Measurements from ENCODE around the gene FLRT2.

Gene FLRT2

DNA sequence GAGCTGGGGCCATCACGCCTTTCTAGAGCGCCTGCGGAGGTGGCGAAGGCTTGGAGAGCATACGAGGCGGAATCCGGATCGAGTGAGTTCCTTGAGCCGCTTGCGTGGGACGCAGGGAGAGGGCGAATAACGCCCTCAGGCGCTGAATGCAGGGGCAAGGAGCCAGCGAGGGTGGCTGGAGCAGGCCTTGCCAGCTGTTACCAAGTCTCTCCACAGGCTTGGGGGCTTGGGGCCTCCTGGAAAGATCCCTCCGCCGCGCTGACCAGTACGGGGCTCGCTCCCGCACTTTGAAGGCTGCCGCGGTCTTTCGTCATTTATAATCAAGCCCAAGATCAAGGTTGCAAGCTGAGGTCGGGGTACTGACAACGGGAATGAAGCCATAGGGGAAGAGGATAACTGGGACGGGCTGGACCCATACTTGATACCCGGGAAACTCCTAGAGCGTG is 1.2 kb downstream of the FLRT2 start:
- peak; percentile 91 for DNase-seq (ENCODE audit: low read depth)
- Histone ChIP-seq H3K36me3 (ENCODE audit: control insufficient read depth, insufficient read depth, low read length, severe bottlenecking) (no peaks in the 10 kb centered on the region), H3K9me3 (ENCODE audit: control insufficient read depth, low read length) (no peaks in the 10 kb centered on the region), H3K4me1 (ENCODE audit: control insufficient read depth, insufficient read depth, low read length) (peaks cover 57% of the 10 kb centered on the region), H3K4me3 (ENCODE audit: low read length) (peak overlapping the region; percentile 91), H3K27me3 (replicated peaks; ENCODE audit: control insufficient read depth, insufficient read depth, low read length) (no peaks in the 10 kb centered on the region), H3K9ac (ENCODE audit: low read length) (peak overlapping the region; percentile 92)

DNA sequence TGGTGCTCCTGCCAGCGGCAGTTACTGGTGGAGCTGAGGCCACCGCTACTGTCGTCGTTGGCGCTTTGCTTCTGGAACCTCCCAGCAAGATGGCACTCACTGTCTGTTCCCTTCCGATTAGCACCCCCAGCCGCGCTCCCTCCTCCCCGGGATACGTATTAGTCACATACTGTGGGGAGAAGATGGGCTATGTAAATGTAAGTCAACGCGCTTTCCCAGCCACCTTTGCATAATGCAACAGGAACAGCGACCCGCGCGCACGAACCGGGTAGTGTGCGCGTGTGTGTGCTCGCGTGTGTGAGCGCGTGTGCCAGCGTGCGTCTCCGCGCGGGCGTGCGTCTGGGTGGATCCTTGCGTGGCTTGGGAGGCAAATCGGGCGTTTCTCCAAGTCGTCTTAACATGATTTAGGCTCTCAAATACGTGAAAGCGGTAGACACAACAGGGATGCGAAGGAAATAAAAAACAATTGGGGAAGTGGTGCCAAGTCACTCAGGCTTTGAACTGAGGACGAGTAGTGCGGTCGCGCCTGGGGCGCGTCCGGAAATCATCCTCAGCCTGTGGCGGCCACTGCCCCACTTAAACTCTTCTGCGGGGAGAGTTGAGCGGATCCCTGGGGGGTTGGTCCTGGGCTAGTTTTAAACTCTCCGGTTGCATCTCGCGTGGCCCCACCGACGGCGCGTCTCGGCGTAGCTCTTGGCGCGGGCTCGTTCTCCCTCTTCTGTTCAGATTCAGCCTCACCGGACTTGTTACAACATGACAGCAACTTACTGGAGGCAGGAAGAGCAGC is 1.8 kb downstream of the FLRT2 start:
- Histone ChIP-seq H3K4me1 (ENCODE audit: control insufficient read depth, insufficient read depth, low read length) (peaks cover 60% of the 10 kb centered on the region), H3K27me3 (replicated peaks; ENCODE audit: control insufficient read depth, insufficient read depth, low read length) (no peaks in the 10 kb centered on the region)
- peak; percentile 94 for DNase-seq (ENCODE audit: low read depth)

DNA sequence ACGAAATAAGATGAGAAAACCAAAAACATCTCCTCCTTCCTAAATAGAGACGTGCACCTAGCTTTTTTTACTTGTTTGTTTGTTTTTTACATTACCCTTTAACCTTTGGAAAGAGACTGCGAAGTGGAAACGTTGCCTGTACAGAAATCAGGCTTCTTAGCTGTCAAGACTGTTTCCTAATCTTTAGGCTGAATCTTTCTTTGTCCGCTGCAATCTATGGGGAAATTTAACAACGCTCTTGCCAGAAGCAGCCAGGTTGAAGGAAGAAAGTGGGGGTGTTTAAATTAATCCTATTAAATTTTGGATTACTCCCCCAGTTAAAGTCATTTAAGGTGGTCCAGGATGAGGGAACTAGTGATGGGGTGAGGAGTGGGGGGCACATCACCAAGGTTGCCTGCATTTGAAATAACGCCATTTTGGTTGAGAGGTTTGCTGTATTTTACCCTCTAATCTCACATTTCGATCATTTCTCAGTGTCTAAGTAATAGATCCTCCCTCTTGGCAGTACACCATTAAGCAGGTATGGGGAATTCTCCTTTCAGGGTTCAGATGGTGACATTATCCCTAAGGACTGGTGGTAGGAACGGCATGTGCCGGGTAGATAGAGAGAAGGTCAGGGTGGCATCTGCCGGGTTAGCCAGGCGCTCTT is 2.6 kb downstream of the FLRT2 start:
- Histone ChIP-seq H3K9me3 (ENCODE audit: control insufficient read depth, low read length) (no peaks in the 10 kb centered on the region), H3K9ac (ENCODE audit: low read length) (peak overlapping the region; percentile 92), H3K27me3 (replicated peaks; ENCODE audit: control insufficient read depth, insufficient read depth, low read length) (no peaks in the 10 kb centered on the region), H3K4me3 (ENCODE audit: low read length) (peak overlapping the region; percentile 91), H3K4me1 (ENCODE audit: control insufficient read depth, insufficient read depth, low read length) (peaks cover 56% of the 10 kb centered on the region), H3K36me3 (ENCODE audit: control insufficient read depth, insufficient read depth, low read length, severe bottlenecking) (no peaks in the 10 kb centered on the region)
- DNase-seq (ENCODE audit: low read depth) = no peak

More for the DNA sequence above, 1.8 kb downstream of the FLRT2 start:
- H3K36me3 ChIP-seq (ENCODE audit: control insufficient read depth, insufficient read depth, low read length, severe bottlenecking) = no peaks in the 10 kb centered on the region
- H3K4me3 ChIP-seq (ENCODE audit: low read length) = peak overlapping the region; percentile 91
- H3K9me3 ChIP-seq (ENCODE audit: control insufficient read depth, low read length) = no peaks in the 10 kb centered on the region
- peak overlapping the region; percentile 92 for H3K9ac ChIP-seq (ENCODE audit: low read length)

DNA sequence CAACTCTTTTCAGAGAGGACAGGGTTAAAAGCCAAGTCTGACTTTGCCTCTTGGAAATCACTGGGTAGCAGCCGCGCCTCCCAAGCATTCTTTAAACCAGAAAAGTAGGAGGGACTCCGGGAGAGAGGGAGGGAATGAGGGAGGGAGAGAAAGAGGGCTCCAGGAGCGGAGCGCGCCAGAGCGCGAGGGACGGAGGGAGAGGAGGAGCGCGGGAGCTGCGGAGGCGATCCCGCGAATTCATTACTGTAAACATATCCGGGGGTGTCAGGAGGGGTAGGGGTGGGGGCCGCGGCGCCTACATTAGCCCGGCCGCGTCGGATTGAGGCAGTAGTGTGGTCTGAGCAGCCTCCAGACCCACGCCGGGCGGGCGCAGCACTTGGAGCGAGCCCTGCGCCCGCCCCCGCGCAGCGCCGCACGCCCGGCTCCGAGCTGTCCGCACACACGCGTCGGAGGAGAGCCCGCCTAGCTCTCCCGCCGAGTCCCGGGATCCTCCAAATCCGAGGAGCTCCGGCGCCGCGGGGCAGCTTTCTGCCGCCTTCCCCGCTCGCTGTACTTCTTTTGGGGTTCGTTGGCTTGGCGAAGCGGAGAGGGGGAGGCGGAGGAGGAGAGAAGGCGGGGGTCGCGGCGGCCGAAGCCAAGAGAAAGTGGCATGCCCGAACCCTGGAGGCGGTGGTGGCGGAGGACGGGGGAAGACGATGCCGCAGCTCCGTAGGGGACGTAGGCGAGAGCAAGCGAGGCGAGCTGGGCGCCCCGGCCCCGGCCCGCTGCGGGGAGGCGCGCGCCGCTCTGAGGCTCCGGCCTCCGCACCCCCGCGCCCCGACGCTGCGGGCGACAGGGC is 3.3 kb downstream of the FLRT2 start:
- Histone ChIP-seq H3K4me1 (ENCODE audit: control insufficient read depth, insufficient read depth, low read length) (peaks cover 49% of the 10 kb centered on the region), H3K4me3 (ENCODE audit: low read length) (peak overlapping the region; percentile 91), H3K36me3 (ENCODE audit: control insufficient read depth, insufficient read depth, low read length, severe bottlenecking) (no peaks in the 10 kb centered on the region), H3K9me3 (ENCODE audit: control insufficient read depth, low read length) (no peaks in the 10 kb centered on the region), H3K9ac (ENCODE audit: low read length) (peak overlapping the region; percentile 92), H3K27me3 (replicated peaks; ENCODE audit: control insufficient read depth, insufficient read depth, low read length) (no peaks in the 10 kb centered on the region)
- DNase-seq (ENCODE audit: low read depth) = peak; percentile 94

DNA sequence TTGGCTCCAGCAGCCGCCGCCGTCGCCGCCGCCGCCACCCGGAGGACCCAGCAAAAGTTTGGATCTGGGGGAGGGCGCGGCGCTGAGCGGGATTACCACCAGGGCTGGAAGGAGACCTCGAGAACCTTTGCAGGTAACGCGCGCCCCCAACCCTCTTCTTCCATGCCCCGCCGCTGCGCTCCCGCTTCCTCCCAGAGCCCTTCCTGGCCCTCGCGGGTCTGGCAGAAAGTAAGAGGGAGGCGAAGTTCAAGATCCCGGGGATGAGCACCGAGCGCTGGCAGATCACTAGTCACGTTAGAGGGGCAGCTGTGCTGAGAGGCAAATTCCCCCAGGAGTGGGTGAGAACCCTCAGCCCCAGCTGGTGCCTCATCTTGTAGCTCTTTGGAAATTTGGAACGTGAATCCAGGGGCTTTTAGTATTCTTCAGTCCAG is 3.9 kb downstream of the FLRT2 start:
- Histone ChIP-seq H3K4me1 (ENCODE audit: control insufficient read depth, insufficient read depth, low read length) (peaks cover 43% of the 10 kb centered on the region), H3K9me3 (ENCODE audit: control insufficient read depth, low read length) (no peaks in the 10 kb centered on the region), H3K36me3 (ENCODE audit: control insufficient read depth, insufficient read depth, low read length, severe bottlenecking) (no peaks in the 10 kb centered on the region), H3K27me3 (replicated peaks; ENCODE audit: control insufficient read depth, insufficient read depth, low read length) (no peaks in the 10 kb centered on the region), H3K9ac (ENCODE audit: low read length) (peak overlapping the region; percentile 92), H3K4me3 (ENCODE audit: low read length) (peak overlapping the region; percentile 91)
- DNase-seq (ENCODE audit: low read depth) = peak; percentile 55

DNA sequence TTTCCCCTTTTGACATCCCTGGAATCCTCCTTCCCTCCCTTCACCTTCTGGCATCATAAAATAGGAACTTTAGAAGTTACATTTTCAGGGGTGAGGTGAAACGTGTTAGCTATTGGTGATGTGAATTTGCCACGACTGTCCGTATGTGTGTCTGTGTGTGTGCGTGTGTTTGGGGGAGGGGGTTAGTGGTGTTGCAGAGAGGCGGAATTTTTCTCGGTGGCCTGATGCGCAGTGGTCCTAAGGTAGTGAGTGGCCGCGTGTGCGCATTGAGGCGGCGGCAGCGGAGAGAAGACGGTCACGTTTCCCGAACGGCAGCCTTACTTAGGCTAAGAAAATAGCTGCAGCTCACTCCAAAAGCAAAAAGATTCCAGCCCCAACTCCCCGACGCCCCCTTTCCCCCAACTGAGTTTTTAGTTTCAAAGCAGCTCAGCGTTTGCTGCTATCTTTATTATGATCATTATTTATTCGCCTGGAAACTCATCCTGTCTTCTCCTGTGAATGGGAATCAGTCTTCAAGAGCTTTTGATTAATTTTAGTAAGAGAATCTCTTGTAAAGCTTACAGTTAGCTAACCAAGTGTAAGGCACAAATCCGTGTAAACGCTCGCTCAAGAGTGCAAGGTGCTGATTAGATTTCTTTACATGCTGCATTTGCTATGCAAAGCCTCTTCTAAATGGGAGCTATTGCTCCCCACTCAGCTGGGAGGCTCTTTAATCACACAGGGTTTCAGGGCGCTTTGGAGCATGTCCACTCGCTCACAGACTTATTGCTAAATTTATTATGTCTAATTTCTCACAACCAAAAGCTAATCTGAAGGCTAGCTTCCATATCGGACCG is 4.7 kb downstream of the FLRT2 start:
- peak overlapping the region; percentile 92 for H3K9ac ChIP-seq (ENCODE audit: low read length)
- no peaks in the 10 kb centered on the region for H3K27me3 ChIP-seq (replicated peaks; ENCODE audit: control insufficient read depth, insufficient read depth, low read length)
- H3K9me3 ChIP-seq (ENCODE audit: control insufficient read depth, low read length) = no peaks in the 10 kb centered on the region
- peak; percentile 65 for DNase-seq (ENCODE audit: low read depth)
- H3K4me3 ChIP-seq (ENCODE audit: low read length) = peak overlapping the region; percentile 91
- peaks cover 42% of the 10 kb centered on the region for H3K4me1 ChIP-seq (ENCODE audit: control insufficient read depth, insufficient read depth, low read length)
- no peaks in the 10 kb centered on the region for H3K36me3 ChIP-seq (ENCODE audit: control insufficient read depth, insufficient read depth, low read length, severe bottlenecking)

DNA sequence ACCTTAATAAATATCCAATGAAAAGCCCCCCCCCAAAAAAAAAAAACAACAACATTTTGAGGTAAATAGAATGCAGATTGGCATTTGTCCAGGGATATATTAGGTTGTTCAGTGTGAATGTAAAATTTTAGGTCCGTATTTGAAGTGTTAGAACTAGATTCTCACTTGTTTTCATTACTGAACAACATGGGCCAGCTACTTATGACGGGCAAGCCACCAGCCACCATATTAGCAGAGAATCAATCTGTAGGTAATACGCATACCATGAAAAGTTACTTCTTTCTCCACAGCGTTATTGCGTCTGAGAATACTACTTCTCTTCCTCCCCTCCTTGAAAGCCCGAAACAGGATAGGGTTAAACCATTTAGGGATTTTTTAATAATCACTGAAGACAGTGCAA is 5.4 kb downstream of the FLRT2 start:
- Histone ChIP-seq H3K9me3 (ENCODE audit: control insufficient read depth, low read length) (no peaks in the 10 kb centered on the region), H3K27me3 (replicated peaks; ENCODE audit: control insufficient read depth, insufficient read depth, low read length) (no peaks in the 10 kb centered on the region)

DNA sequence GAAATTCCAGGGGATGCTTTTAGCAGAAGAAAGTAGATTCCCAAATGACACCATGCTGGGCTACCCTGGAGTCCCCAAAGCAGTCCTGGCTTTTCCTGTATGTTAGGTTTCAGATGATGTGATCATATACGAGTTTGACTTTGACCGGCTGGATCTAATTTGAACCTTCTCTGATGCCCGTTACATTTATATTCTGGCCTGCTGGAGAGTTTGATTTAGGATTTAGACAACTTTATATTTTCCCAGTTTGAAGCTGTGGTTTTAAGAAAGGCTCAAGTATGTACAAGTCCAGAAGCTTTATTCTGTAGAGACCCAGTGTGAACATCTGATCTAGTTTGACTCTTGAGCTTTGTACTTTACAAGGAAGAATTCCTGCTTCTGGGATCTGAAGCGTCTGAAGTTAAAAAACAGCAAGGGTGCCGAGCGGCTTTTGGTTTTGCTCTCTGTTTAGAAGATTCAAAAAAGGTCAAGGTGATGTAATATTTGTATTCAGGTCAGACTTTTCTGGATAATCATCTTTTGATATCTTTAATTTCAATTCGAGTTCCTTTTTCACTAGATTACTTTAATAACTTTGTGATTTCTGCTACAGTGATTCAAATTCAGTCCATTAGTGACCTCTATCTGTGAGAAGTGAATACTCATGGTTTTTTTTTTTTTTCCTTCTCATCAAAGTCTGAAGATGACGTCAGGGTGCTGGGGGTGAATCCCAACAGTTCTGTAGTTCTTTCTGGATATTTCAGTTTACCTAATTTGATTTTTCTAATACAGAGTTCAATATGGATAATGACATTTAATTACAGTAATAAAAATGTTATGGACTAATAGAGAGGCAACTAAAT is 6.3 kb downstream of the FLRT2 start:
- H3K9me3 ChIP-seq (ENCODE audit: control insufficient read depth, low read length) = no peaks in the 10 kb centered on the region
- peak; percentile 89 for DNase-seq (ENCODE audit: low read depth)
- H3K36me3 ChIP-seq (ENCODE audit: control insufficient read depth, insufficient read depth, low read length, severe bottlenecking) = no peaks in the 10 kb centered on the region
- peak overlapping the region; percentile 91 for H3K4me3 ChIP-seq (ENCODE audit: low read length)
- H3K4me1 ChIP-seq (ENCODE audit: control insufficient read depth, insufficient read depth, low read length) = peaks cover 33% of the 10 kb centered on the region
- no peaks in the 10 kb centered on the region for H3K27me3 ChIP-seq (replicated peaks; ENCODE audit: control insufficient read depth, insufficient read depth, low read length)
- H3K9ac ChIP-seq (ENCODE audit: low read length) = peak overlapping the region; percentile 92

More for the DNA sequence above, 5.4 kb downstream of the FLRT2 start:
- peak overlapping the region; percentile 92 for H3K9ac ChIP-seq (ENCODE audit: low read length)
- H3K4me3 ChIP-seq (ENCODE audit: low read length) = peak overlapping the region; percentile 91
- peaks cover 40% of the 10 kb centered on the region for H3K4me1 ChIP-seq (ENCODE audit: control insufficient read depth, insufficient read depth, low read length)
- H3K36me3 ChIP-seq (ENCODE audit: control insufficient read depth, insufficient read depth, low read length, severe bottlenecking) = no peaks in the 10 kb centered on the region
- DNase-seq (ENCODE audit: low read depth) = peak; percentile 49

DNA sequence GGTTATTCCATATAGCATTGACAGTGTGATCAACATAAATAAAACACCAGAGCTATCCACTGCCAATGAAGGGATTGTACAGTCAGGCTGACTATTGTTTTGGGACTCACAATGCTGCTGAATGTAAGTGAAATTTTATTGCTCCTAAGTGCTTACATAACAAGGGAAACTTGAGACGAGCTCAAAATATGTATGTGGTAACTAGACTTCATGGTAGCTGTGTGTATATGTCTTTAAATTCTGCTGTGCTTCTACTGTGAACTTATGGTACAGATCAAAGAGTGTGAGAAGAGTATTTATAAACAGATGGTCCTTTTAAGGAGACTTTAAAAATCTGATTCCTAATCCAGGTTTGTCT is 6.9 kb downstream of the FLRT2 start:
- H3K9me3 ChIP-seq (ENCODE audit: control insufficient read depth, low read length) = no peaks in the 10 kb centered on the region
- H3K4me3 ChIP-seq (ENCODE audit: low read length) = peak overlapping the region; percentile 91
- H3K36me3 ChIP-seq (ENCODE audit: control insufficient read depth, insufficient read depth, low read length, severe bottlenecking) = no peaks in the 10 kb centered on the region
- H3K27me3 ChIP-seq (replicated peaks; ENCODE audit: control insufficient read depth, insufficient read depth, low read length) = no peaks in the 10 kb centered on the region
- H3K9ac ChIP-seq (ENCODE audit: low read length) = no peak overlapping the region
- peak; percentile 65 for DNase-seq (ENCODE audit: low read depth)
- H3K4me1 ChIP-seq (ENCODE audit: control insufficient read depth, insufficient read depth, low read length) = peaks cover 33% of the 10 kb centered on the region

DNA sequence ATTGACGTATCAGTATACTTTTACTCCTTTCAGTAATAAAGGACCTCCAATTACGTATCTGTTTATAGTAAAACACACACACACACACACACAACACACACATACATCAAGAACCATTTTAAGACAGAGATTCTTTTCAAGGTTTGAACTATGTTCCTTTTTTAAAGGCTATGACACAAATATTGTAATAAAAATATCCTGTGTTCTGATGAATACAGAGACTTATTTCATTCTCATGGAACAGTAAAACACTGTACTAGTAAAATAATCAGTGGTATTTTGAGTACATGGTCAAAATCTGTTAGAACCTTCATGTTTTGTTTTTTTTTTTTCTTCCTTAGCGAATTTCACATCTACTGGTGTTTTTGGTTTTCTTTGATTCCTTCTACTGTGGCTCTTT is 7.6 kb downstream of the FLRT2 start:
- H3K36me3 ChIP-seq (ENCODE audit: control insufficient read depth, insufficient read depth, low read length, severe bottlenecking) = no peaks in the 10 kb centered on the region
- H3K9me3 ChIP-seq (ENCODE audit: control insufficient read depth, low read length) = no peaks in the 10 kb centered on the region
- no peak overlapping the region for H3K4me3 ChIP-seq (ENCODE audit: low read length)
- DNase-seq (ENCODE audit: low read depth) = no peak
- peaks cover 28% of the 10 kb centered on the region for H3K4me1 ChIP-seq (ENCODE audit: control insufficient read depth, insufficient read depth, low read length)
- no peak overlapping the region for H3K9ac ChIP-seq (ENCODE audit: low read length)
- H3K27me3 ChIP-seq (replicated peaks; ENCODE audit: control insufficient read depth, insufficient read depth, low read length) = no peaks in the 10 kb centered on the region

Data from adipocyte (in vitro differentiated cells).